ENCODE results near the gene KRTAP12-2. TPM values are rescaled to one million over a fixed set of nuclear protein-coding genes. Genes with fewer than 3 reads are reported as not detected.
A peak's percentile ranks its signal among the peaks of the same experiment; 100 is the strongest.

The KRTAP12-2 gene
- total and polyA plus RNA-seq, 11 donors = not detected

GRCh38 chr21:44702973-44703730 is 36.4 kb upstream of the KRTAP12-2 start:
- Histone ChIP-seq H3K4me1 (peaks cover 0 to 12% (median 0%) of the 10 kb centered on the region in 12 donors), H3K36me3 (no peaks in the 10 kb centered on the region), H3K27ac (no peak overlapping the region), H3K4me3 (no peak overlapping the region), H3K27me3 (peaks cover 18 to 89% (median 60%) of the 10 kb centered on the region in 9 donors), H3K9me3 (no peaks in the 10 kb centered on the region)
- intact Hi-C loops (cut with DNase I) = no loop called here
- TF ChIP-seq POLR2A (IDR thresholded peaks at IDR 0.05) = no peak
- TF ChIP-seq, protein P1, sequence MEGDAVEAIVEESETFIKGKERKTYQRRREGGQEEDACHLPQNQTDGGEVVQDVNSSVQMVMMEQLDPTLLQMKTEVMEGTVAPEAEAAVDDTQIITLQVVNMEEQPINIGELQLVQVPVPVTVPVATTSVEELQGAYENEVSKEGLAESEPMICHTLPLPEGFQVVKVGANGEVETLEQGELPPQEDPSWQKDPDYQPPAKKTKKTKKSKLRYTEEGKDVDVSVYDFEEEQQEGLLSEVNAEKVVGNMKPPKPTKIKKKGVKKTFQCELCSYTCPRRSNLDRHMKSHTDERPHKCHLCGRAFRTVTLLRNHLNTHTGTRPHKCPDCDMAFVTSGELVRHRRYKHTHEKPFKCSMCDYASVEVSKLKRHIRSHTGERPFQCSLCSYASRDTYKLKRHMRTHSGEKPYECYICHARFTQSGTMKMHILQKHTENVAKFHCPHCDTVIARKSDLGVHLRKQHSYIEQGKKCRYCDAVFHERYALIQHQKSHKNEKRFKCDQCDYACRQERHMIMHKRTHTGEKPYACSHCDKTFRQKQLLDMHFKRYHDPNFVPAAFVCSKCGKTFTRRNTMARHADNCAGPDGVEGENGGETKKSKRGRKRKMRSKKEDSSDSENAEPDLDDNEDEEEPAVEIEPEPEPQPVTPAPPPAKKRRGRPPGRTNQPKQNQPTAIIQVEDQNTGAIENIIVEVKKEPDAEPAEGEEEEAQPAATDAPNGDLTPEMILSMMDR (IDR thresholded peaks at IDR 0.05) = no peak
- WGBS, 4 donors = 53 to 62% (median 57%) methylated on average over 13 to 16 of the region's 16 CpGs
- DNase-seq (no peak), ATAC-seq (no peak)

- no peaks in the 10 kb centered on the region for H3K9me3 ChIP-seq
- peaks cover 17 to 91% (median 56%) of the 10 kb centered on the region in 9 donors for H3K27me3 ChIP-seq
- TF ChIP-seq, protein P1 (IDR thresholded peaks at IDR 0.05) = no peak
- TF ChIP-seq POLR2A (IDR thresholded peaks at IDR 0.05) = no peak
- H3K4me1 ChIP-seq = peaks cover 0 to 15% (median 0%) of the 10 kb centered on the region in 12 donors
- no peak overlapping the region for H3K4me3 ChIP-seq
- 68 to 85% (median 74%) methylated on average over 12 to 22 of the region's 22 CpGs for WGBS, 4 donors
- ATAC-seq (peak in 1 of 4 donors; percentile 6), DNase-seq (no peak)
- no peaks in the 10 kb centered on the region for H3K36me3 ChIP-seq
- intact Hi-C loops (cut with DNase I) = no loop called here
- H3K27ac ChIP-seq = no peak overlapping the region
Observed at GRCh38 chr21:44702111-44702972, 35.6 kb upstream of the KRTAP12-2 start.

DNA sequence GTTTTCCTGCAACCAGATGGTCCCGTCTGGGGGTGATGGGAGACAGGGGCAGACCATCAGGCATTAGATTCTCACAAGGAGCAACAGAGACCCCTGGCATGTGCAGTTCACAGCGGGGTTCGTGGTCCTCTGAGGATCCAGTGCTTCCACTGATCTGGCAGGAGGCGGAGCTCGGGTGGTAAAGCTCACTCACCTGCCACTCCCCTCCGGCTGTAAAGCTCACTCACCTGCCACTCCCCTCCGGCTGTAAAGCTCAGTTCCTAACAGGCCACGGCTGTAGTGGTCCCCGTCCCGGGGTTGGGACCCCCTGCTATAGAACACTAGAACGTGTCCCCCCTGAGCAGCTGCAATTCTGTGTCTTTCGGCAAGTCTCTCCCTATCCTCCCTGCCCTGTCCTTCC is 34.8 kb upstream of the KRTAP12-2 start:
- no peaks in the 10 kb centered on the region for H3K9me3 ChIP-seq
- DNase-seq = no peak
- no peak overlapping the region for H3K27ac ChIP-seq
- intact Hi-C loops (cut with DNase I) = no loop called here
- peaks cover 9 to 89% (median 49%) of the 10 kb centered on the region in 9 donors for H3K27me3 ChIP-seq
- WGBS, 4 donors = 41 to 64% (median 48%) methylated on average over 12 of the region's 12 CpGs
- peaks cover 0 to 9% (median 0%) of the 10 kb centered on the region in 12 donors for H3K4me1 ChIP-seq
- no peak overlapping the region for H3K4me3 ChIP-seq
- no peak for ATAC-seq
- no peak for TF ChIP-seq POLR2A (IDR thresholded peaks at IDR 0.05)
- TF ChIP-seq, protein P1 (IDR thresholded peaks at IDR 0.05) = no peak
- no peaks in the 10 kb centered on the region for H3K36me3 ChIP-seq

DNA sequence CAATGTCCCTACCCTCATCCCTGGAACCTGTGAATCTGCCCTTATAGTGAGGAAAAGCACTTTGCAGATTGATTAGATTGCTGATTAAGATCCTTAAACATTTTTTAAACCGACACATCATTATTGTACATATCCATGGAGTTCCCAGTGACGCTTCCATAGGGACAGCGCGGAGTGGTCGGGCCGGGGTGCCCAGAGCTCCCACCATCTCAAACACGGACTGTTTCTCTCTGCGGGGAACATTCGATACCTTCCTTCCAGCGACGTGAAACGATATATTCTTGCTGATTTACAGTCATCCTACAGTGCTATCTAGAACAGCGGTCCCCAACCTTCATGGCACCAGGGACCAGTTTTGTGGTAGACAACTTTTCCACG is 34.3 kb upstream of the KRTAP12-2 start:
- Histone ChIP-seq H3K9me3 (no peaks in the 10 kb centered on the region), H3K27ac (no peak overlapping the region), H3K4me3 (no peak overlapping the region), H3K36me3 (no peaks in the 10 kb centered on the region), H3K4me1 (peaks cover 0 to 6% (median 0%) of the 10 kb centered on the region in 12 donors), H3K27me3 (peaks cover 5 to 88% (median 43%) of the 10 kb centered on the region in 9 donors)
- intact Hi-C loops (cut with DNase I) = no loop called here
- WGBS, 4 donors = 82 to 88% (median 84%) methylated on average over 14 of the region's 14 CpGs
- no peak for ATAC-seq
- DNase-seq = no peak
- no peak for TF ChIP-seq POLR2A (IDR thresholded peaks at IDR 0.05)
- TF ChIP-seq, protein P1 (IDR thresholded peaks at IDR 0.05) = no peak
